HUES64 (cell line): ENCODE results near the gene CDH7. TPM values are rescaled to one million over a fixed set of nuclear protein-coding genes. Genes with fewer than 3 reads are reported as not detected.
A peak's percentile ranks its signal among the peaks of the same experiment; 100 is the strongest.

ENCODE experiments used
- H3K27ac ChIP-seq: 2 replicates; pipeline ENCODE4 v1.7.0; 2013; ENCODE audit warnings: low read depth, low read length, inconsistent platforms
- H3K27me3 ChIP-seq: 2 replicates; pipeline ENCODE4 v1.6.1; 2013; ENCODE audit warnings: mild to moderate bottlenecking, low read length; ENCODE audit not compliant: insufficient read depth
- H3K36me3 ChIP-seq: 2 replicates; pipeline ENCODE4 v1.6.1; 2013; ENCODE audit warnings: mild to moderate bottlenecking, low read length; ENCODE audit not compliant: insufficient read depth
- H3K4me1 ChIP-seq: 2 replicates; pipeline ENCODE4 v1.6.1; 2013; ENCODE audit warnings: mild to moderate bottlenecking, low read length, moderate library complexity; ENCODE audit not compliant: insufficient read depth
- H3K4me3 ChIP-seq: 2 replicates; pipeline ENCODE4 v1.5.1; 2013; ENCODE audit warnings: mild to moderate bottlenecking, low read length, moderate library complexity
- H3K9ac ChIP-seq: 2 replicates; pipeline ENCODE4 v1.6.1; 2013; ENCODE audit warnings: mild to moderate bottlenecking, low read depth, low read length
- H3K9me3 ChIP-seq: 2 replicates; pipeline ENCODE4 v1.6.1; 2013; ENCODE audit warnings: low read depth, low read length; ENCODE audit not compliant: insufficient read depth
- whole genome bisulfite sequencing: fragments of 150-250, 120-280 bp; methylation state at CpG from one replicate; pipeline ENCODE4 v1.1.7; 2013; ENCODE audit warnings: missing lambda C conversion rate; 5-methylcytosine and 5-hydroxymethylcytosine counted together
- polyA plus RNA-seq, 2 experiments: library from polyadenylated mRNA; stranded (reverse); fragments of 50-300 nt; gene quantifications; one replicate each; pipeline ENCODE4 v1.2.3, GENCODE V29; 2013

Gene CDH7, protein sequence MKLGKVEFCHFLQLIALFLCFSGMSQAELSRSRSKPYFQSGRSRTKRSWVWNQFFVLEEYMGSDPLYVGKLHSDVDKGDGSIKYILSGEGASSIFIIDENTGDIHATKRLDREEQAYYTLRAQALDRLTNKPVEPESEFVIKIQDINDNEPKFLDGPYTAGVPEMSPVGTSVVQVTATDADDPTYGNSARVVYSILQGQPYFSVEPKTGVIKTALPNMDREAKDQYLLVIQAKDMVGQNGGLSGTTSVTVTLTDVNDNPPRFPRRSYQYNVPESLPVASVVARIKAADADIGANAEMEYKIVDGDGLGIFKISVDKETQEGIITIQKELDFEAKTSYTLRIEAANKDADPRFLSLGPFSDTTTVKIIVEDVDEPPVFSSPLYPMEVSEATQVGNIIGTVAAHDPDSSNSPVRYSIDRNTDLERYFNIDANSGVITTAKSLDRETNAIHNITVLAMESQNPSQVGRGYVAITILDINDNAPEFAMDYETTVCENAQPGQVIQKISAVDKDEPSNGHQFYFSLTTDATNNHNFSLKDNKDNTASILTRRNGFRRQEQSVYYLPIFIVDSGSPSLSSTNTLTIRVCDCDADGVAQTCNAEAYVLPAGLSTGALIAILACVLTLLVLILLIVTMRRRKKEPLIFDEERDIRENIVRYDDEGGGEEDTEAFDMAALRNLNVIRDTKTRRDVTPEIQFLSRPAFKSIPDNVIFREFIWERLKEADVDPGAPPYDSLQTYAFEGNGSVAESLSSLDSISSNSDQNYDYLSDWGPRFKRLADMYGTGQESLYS
- 1.7 TPM for polyA plus RNA-seq (2013, experiment 1 of 2)
- 2.8 TPM for polyA plus RNA-seq (2013, experiment 2 of 2)

- Histone ChIP-seq H3K4me3 (peak within 1 kb of the TSS; percentile 81), H3K9me3 (no peaks in the 10 kb centered on the region), H3K36me3 (no peaks in the 10 kb centered on the region), H3K4me1 (peaks cover 18% of the 10 kb centered on the region), H3K27ac (no peak within 1 kb of the TSS), H3K9ac (peak within 1 kb of the TSS; percentile 25; the same call in 1 of the 2 replicates), H3K27me3 (peaks cover 62% of the 10 kb centered on the region)
- WGBS: under 1% methylated on average over 85 of the region's 85 CpGs
Observed at GRCh38 chr18:65750389-65751154, at the start of gene CDH7. TSS of gene CDH7 (plus strand) at chr18:65751012. CDS start at chr18:65762843, 11,831 bp downstream.

DNA sequence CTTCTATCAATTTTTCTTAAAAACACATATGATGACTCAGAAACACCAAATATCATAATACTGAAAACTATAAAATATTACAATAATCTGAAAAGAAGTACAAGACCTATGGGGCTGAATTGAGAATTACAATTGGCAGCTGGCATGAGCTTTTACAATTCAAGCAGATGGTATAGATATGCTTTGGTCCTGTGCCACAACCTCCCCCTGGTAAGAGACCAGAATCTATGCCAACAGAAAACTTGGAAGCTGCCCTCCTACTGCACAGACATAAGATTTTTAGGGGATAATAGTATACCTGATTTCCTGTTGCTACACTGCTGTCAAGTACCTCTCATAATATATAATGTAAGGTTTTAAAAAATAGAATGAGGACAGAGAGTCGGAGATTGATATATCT is 46.8 kb upstream of the CDH7 start:
- H3K4me1 ChIP-seq: no peaks in the 10 kb centered on the region
- H3K27me3 ChIP-seq: no peaks in the 10 kb centered on the region
- no CpG with 5 or more reads among the region's 1 CpG for WGBS
- H3K9ac ChIP-seq: no peak overlapping the region
- H3K27ac ChIP-seq: no peak overlapping the region
- no peaks in the 10 kb centered on the region for H3K36me3 ChIP-seq
- no peaks in the 10 kb centered on the region for H3K9me3 ChIP-seq
- H3K4me3 ChIP-seq: no peak overlapping the region

DNA sequence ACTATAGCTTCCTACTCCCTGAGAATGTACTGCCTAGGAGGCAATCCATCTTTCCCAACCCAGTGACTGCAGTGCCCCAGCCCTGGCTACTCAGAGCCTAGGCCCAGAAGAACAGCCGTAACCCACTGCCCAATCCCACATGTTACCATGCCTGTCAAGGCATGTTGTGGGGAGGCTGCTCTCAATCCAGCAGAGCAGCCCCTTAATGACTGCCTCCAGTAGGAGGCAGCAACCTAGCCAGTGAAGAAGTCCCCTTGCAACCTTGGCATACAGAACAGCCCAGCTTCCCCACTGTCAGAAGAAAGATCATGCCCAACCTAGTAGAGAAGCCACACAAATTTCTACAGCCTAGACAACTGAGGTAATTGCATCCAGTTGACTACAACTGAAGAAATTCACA is 44.2 kb upstream of the CDH7 start:
- H3K9me3 ChIP-seq: no peaks in the 10 kb centered on the region
- no peak overlapping the region for H3K9ac ChIP-seq
- H3K27me3 ChIP-seq: no peaks in the 10 kb centered on the region
- WGBS: 91% methylated on average over 1 of the region's 1 CpG
- no peaks in the 10 kb centered on the region for H3K36me3 ChIP-seq
- no peak overlapping the region for H3K27ac ChIP-seq
- H3K4me3 ChIP-seq: no peak overlapping the region
- no peaks in the 10 kb centered on the region for H3K4me1 ChIP-seq

GRCh38 chr18:65711493-65711892 is 39.3 kb upstream of the CDH7 start:
- no peak overlapping the region for H3K9ac ChIP-seq
- H3K4me1 ChIP-seq: no peaks in the 10 kb centered on the region
- H3K27me3 ChIP-seq: no peaks in the 10 kb centered on the region
- no peaks in the 10 kb centered on the region for H3K36me3 ChIP-seq
- H3K27ac ChIP-seq: no peak overlapping the region
- no peaks in the 10 kb centered on the region for H3K9me3 ChIP-seq
- 86% methylated on average over 1 of the region's 1 CpG for WGBS
- no peak overlapping the region for H3K4me3 ChIP-seq

DNA sequence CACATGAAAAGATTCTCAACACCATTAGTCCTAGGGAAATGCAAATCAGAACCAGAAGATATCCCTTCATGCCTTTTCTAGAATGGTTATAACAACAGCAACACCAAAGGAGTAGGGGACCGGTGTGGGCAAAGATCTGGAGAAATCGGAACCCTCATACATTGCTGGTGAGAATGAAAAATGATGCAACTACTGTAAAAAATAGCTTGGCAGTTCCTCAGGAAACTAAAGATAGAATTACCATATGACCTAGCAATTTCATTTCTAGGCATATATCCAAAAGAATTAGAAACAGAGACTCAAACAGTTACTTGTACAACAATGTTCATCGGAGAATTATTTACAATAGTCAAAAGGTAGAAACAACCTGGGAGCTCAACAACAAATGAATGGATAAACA is 29.2 kb upstream of the CDH7 start:
- Histone ChIP-seq H3K9me3 (no peaks in the 10 kb centered on the region), H3K4me1 (no peaks in the 10 kb centered on the region), H3K27ac (no peak overlapping the region), H3K9ac (no peak overlapping the region), H3K27me3 (no peaks in the 10 kb centered on the region), H3K36me3 (no peaks in the 10 kb centered on the region), H3K4me3 (no peak overlapping the region)
- 100% methylated on average over 3 of the region's 3 CpGs for WGBS

- 37% methylated on average over 7 of the region's 9 CpGs for WGBS
- no peaks in the 10 kb centered on the region for H3K9me3 ChIP-seq
- no peak overlapping the region for H3K4me3 ChIP-seq
Observed at GRCh38 chr18:65725251-65726050, 25.4 kb upstream of the CDH7 start.

GRCh38 chr18:65735155-65735554 is 15.7 kb upstream of the CDH7 start:
- Histone ChIP-seq H3K9me3 (no peaks in the 10 kb centered on the region), H3K9ac (no peak overlapping the region), H3K27ac (no peak overlapping the region), H3K27me3 (no peaks in the 10 kb centered on the region), H3K4me3 (no peak overlapping the region), H3K4me1 (no peaks in the 10 kb centered on the region), H3K36me3 (no peaks in the 10 kb centered on the region)
- WGBS: 98% methylated on average over 3 of the region's 3 CpGs

More at GRCh38 chr18:65725251-65726050, 25.4 kb upstream of the CDH7 start:
- H3K9ac ChIP-seq: no peak overlapping the region
- H3K36me3 ChIP-seq: no peaks in the 10 kb centered on the region
- no peaks in the 10 kb centered on the region for H3K27me3 ChIP-seq
- no peak overlapping the region for H3K27ac ChIP-seq
- no peaks in the 10 kb centered on the region for H3K4me1 ChIP-seq

GRCh38 chr18:65737471-65737955 is 13.3 kb upstream of the CDH7 start:
- H3K4me3 ChIP-seq: no peak overlapping the region
- no peaks in the 10 kb centered on the region for H3K4me1 ChIP-seq
- 75% methylated on average over 2 of the region's 2 CpGs for WGBS
- no peaks in the 10 kb centered on the region for H3K36me3 ChIP-seq
- H3K9me3 ChIP-seq: no peaks in the 10 kb centered on the region
- no peaks in the 10 kb centered on the region for H3K27me3 ChIP-seq
- no peak overlapping the region for H3K27ac ChIP-seq
- H3K9ac ChIP-seq: no peak overlapping the region

- H3K4me1 ChIP-seq: peaks cover 7% of the 10 kb centered on the region
- WGBS: 97% methylated on average over 3 of the region's 3 CpGs
- H3K9me3 ChIP-seq: no peaks in the 10 kb centered on the region
- H3K27ac ChIP-seq: no peak overlapping the region
- H3K27me3 ChIP-seq: peaks cover 45% of the 10 kb centered on the region
- no peaks in the 10 kb centered on the region for H3K36me3 ChIP-seq
- no peak overlapping the region for H3K9ac ChIP-seq
- no peak overlapping the region for H3K4me3 ChIP-seq
Observed at GRCh38 chr18:65746936-65747335, 3.9 kb upstream of the CDH7 start.

GRCh38 chr18:65748321-65748720 is 2.5 kb upstream of the CDH7 start:
- H3K4me3 ChIP-seq: no peak overlapping the region
- H3K27ac ChIP-seq: no peak overlapping the region
- 87% methylated on average over 2 of the region's 2 CpGs for WGBS
- no peaks in the 10 kb centered on the region for H3K9me3 ChIP-seq
- no peak overlapping the region for H3K9ac ChIP-seq
- H3K27me3 ChIP-seq: peaks cover 59% of the 10 kb centered on the region
- peaks cover 7% of the 10 kb centered on the region for H3K4me1 ChIP-seq
- H3K36me3 ChIP-seq: no peaks in the 10 kb centered on the region
